GM19351 (cell line): ENCODE results near the gene SPNS2.

Source experiments
- ATAC-seq: cut with Tn5 transposase; IDR thresholded peaks from one replicate; pipeline ENCODE4 v1.9.1; 2021; ENCODE audit warnings: mild to moderate bottlenecking, moderate library complexity; ENCODE audit not compliant: unreplicated experiment

Gene SPNS2

GRCh38 chr17:4584917-4585637 is 86.4 kb downstream of the SPNS2 start:
- no peak for ATAC-seq

- no peak for ATAC-seq
Observed at GRCh38 chr17:4585638-4585994, 86.9 kb downstream of the SPNS2 start.

- ATAC-seq = no peak
Observed at GRCh38 chr17:4586043-4586442, 87.4 kb downstream of the SPNS2 start.

GRCh38 chr17:4587195-4587594 is 88.5 kb downstream of the SPNS2 start:
- no peak for ATAC-seq

- no peak for ATAC-seq
Observed at GRCh38 chr17:4587803-4588202, 89.1 kb downstream of the SPNS2 start.

- no peak for ATAC-seq
Observed at GRCh38 chr17:4588391-4588790, 89.7 kb downstream of the SPNS2 start.
